Stomach (tissue), 9 donors: ENCODE data around the gene NKX1-2. TPM values are rescaled to one million over a fixed set of nuclear protein-coding genes. Genes with fewer than 3 reads are reported as not detected.

ENCODE experiments used
- DNase-seq, 2 donors: peaks; one replicate each; pipeline versions ENCODE4 v3.0.0 to v3.0.0-alpha.2; 2013 to 2019
- H3K27ac ChIP-seq, 5 donors: fragments of 200-600 bp in 4 of 5; sonication (generic) in 4 of 5; one replicate each; pipeline ENCODE4 v1.5.1; 2013 to 2019; ENCODE audit warnings: mild to moderate bottlenecking in 1 of 5, moderate library complexity in 1 of 5
- H3K27me3 ChIP-seq, 3 donors: fragments of 200-600 bp; sonication (generic); one replicate each; pipeline ENCODE4 v1.5.1; 2017 to 2019; ENCODE audit warnings: mixed run types in 1 of 3
- H3K36me3 ChIP-seq, 4 donors: fragments of 200-600 bp; sonication (generic); 1 replicate in 3 of 4; 2 replicates in 1 of 4; pipeline ENCODE4 v1.5.1; 2016 to 2019
- H3K4me1 ChIP-seq, 4 donors: fragments of 200-600 bp; sonication (generic); one replicate each; pipeline ENCODE4 v1.5.1; 2016 to 2019
- H3K4me3 ChIP-seq, 4 donors: fragments of 200-600 bp; sonication (generic) in 3 of 4; one replicate each; pipeline ENCODE4 v1.5.1; 2016 to 2019; ENCODE audit warnings: mild to moderate bottlenecking in 1 of 4
- H3K9me3 ChIP-seq, 4 donors: fragments of 200-600 bp; sonication (generic); one replicate each; pipeline ENCODE4 v1.5.1; 2016 to 2019
- CTCF ChIP-seq, 7 experiments: fragments of 450-650 bp in 4 of 7; fragments of 200-600 bp in 3 of 7; sonication (generic) in 3 of 7; IDR thresholded peaks; one replicate each; pipeline ENCODE4 v1.5.1; 2016 to 2019; ENCODE audit warnings: antibody characterized with exemption in 7 of 7, control low read depth in 2 of 7, mild to moderate bottlenecking in 1 of 7
- EP300 ChIP-seq: sonication (generic); formaldehyde crosslinking; IDR thresholded peaks from one replicate; pipeline ENCODE4 v1.6.1; 2017; ENCODE audit warnings: antibody characterized with exemption
- POLR2A ChIP-seq, 4 donors: fragments of 450-650 bp; IDR thresholded peaks; one replicate each; pipeline ENCODE4 v1.6.1; 2016; ENCODE audit warnings: antibody characterized with exemption in 4 of 4, control low read depth in 2 of 4, mild to moderate bottlenecking in 1 of 4, moderate library complexity in 1 of 4
- POLR2AphosphoS5 ChIP-seq, 3 donors: sonication (generic); formaldehyde crosslinking; IDR thresholded peaks; one replicate each; pipeline ENCODE4 v1.6.1; 2016; ENCODE audit warnings: antibody characterized with exemption in 3 of 3
- WGBS, 5 donors: extraction: QIAGEN DNeasy Blood & Tissue Kit in 3 of 5; methylation state at CpG; one replicate each; pipeline versions ENCODE4 v1.1.5 to v1.1.7; 2013 to 2018; 5-methylcytosine and 5-hydroxymethylcytosine counted together
- intact Hi-C: fragments of 100-400 bp; cut with DNase I; formaldehyde crosslinking; loops from one replicate; pipeline ENCODE4 v1.15.1; 2023; ENCODE audit warnings: low total_unique reads
- polyA plus RNA-seq, 3 donors: library from polyadenylated mRNA; stranded (reverse); fragments of 200-250 nt; gene quantifications; one replicate each; pipeline ENCODE4 v1.2.3, GENCODE V29; 2013
- total RNA-seq, 5 donors: library from RNA; depleted of rRNA; stranded (reverse); fragments of >200 nt; gene quantifications; one replicate each; pipeline versions ENCODE4 v1.1.0 to v1.2.3, GENCODE V29; 2014 to 2016
- donor health status: healthy with polysubstance abuse.
- donor health status: Bipolar disorder and iron deficiency.
- donor health status: healthy.

Gene NKX1-2
- total and polyA plus RNA-seq, 8 donors: 0.10 TPM; not detected in 7

- intact Hi-C loops: no loop called here
Observed at GRCh38 chr10:124418726-124419501, 30.9 kb downstream of the NKX1-2 start, which contains the start of gene OAT. TSS of gene OAT (minus strand) at chr10:124418923. CDS start at chr10:124412171, 6,752 bp downstream.

GRCh38 chr10:124417895-124418725 lies 31.7 kb downstream of the NKX1-2 start:
- Histone ChIP-seq H3K9me3 (no peaks in the 10 kb centered on the region), H3K4me3 (peak overlapping the region; percentile 81 to 92 (median 82)), H3K27me3 (no peaks in the 10 kb centered on the region), H3K4me1 (peaks cover 24 to 60% (median 50%) of the 10 kb centered on the region in 4 donors), H3K36me3 (no peaks in the 10 kb centered on the region), H3K27ac (peak overlapping the region; percentile 94 to 97 (median 95))
- peak; percentile 46 to 85 for DNase-seq
- intact Hi-C loops: no loop called here
- WGBS, 5 donors: 2 to 9% (median 3%) methylated on average over 28 to 64 of the region's 64 CpGs
- TF ChIP-seq POLR2AphosphoS5 (IDR thresholded peaks at IDR 0.05) (no peak), POLR2A (IDR thresholded peaks at IDR 0.05) (no peak), EP300 (no peak), CTCF (IDR thresholded peaks at IDR 0.05) (no peak)

More at GRCh38 chr10:124418726-124419501, 30.9 kb downstream of the NKX1-2 start, which contains the start of gene OAT:
- no peaks in the 10 kb centered on the region for H3K9me3 ChIP-seq
- H3K27me3 ChIP-seq: no peaks in the 10 kb centered on the region
- peak within 1 kb of the TSS; percentile 81 to 92 (median 82) for H3K4me3 ChIP-seq
- peak; percentile 97 to 99 for DNase-seq
- WGBS, 5 donors: 2 to 11% (median 3%) methylated on average over 18 to 70 of the region's 70 CpGs
- H3K4me1 ChIP-seq: peaks cover 24 to 52% (median 46%) of the 10 kb centered on the region in 4 donors
- TF ChIP-seq CTCF (IDR thresholded peaks at IDR 0.05) (peak in 1 of 7 experiments; percentile 7), POLR2A (IDR thresholded peaks at IDR 0.05) (peak in 2 of 4 donors; percentile 82 to 90), EP300 (no peak), POLR2AphosphoS5 (IDR thresholded peaks at IDR 0.05) (peak; percentile 98 to 99 (median 99))
- peak within 1 kb of the TSS; percentile 94 to 97 (median 95) for H3K27ac ChIP-seq
- no peaks in the 10 kb centered on the region for H3K36me3 ChIP-seq

GRCh38 chr10:124416733-124417132 lies 33.1 kb downstream of the NKX1-2 start:
- intact Hi-C loops: no loop called here
- Histone ChIP-seq H3K4me3 (peak overlapping the region in 1 of 4 donors; percentile 92), H3K27me3 (no peaks in the 10 kb centered on the region), H3K9me3 (no peaks in the 10 kb centered on the region), H3K27ac (peak overlapping the region in 3 of 5 donors; percentile 56 to 97 (median 95)), H3K36me3 (peaks cover 0 to 12% (median 6%) of the 10 kb centered on the region in 4 donors), H3K4me1 (peaks cover 24 to 68% (median 50%) of the 10 kb centered on the region in 4 donors)
- TF ChIP-seq POLR2AphosphoS5 (IDR thresholded peaks at IDR 0.05): peak in 1 of 3 donors; percentile 21
- no peak for TF ChIP-seq POLR2A (IDR thresholded peaks at IDR 0.05)
- TF ChIP-seq EP300: no peak
- DNase-seq: peak in 1 of 2 donors; percentile 62
- 20 to 38% (median 23%) methylated on average over 6 of the region's 6 CpGs for WGBS, 5 donors

- Histone ChIP-seq H3K4me1 (peaks cover 24 to 68% (median 49%) of the 10 kb centered on the region in 4 donors), H3K9me3 (no peaks in the 10 kb centered on the region), H3K36me3 (peaks cover 0 to 27% (median 20%) of the 10 kb centered on the region in 4 donors), H3K4me3 (no peak overlapping the region), H3K27me3 (no peaks in the 10 kb centered on the region), H3K27ac (peak overlapping the region in 3 of 5 donors; percentile 36 to 95 (median 53))
- no peak for TF ChIP-seq CTCF (IDR thresholded peaks at IDR 0.05)
- TF ChIP-seq POLR2A (IDR thresholded peaks at IDR 0.05): no peak
- no peak for TF ChIP-seq POLR2AphosphoS5 (IDR thresholded peaks at IDR 0.05)
- TF ChIP-seq EP300: no peak
- intact Hi-C loops: no loop called here
- 70 to 86% (median 76%) methylated on average over 2 of the region's 2 CpGs for WGBS, 5 donors
- no peak for DNase-seq
Observed at GRCh38 chr10:124415210-124415609, 34.6 kb downstream of the NKX1-2 start.
